Mammary epithelial cell (primary cell): Measurements from ENCODE around the gene SULT1E1.

Source experiments
- EZH2 ChIP-seq: IDR thresholded peaks from 2 replicates; pipeline ENCODE4 v1.6.1; 2012; ENCODE audit warnings: low read length, inconsistent platforms, borderline replicate concordance
- TF ChIP-seq, protein P1 (sequence below), 2 donors: IDR thresholded peaks in 1 of 2; conservative IDR thresholded peaks in 1 of 2; 2 replicates each; pipeline ENCODE4 v1.5.1; 2011 to 2012; ENCODE audit warnings: inconsistent platforms in 2 of 2, low read length in 2 of 2, mild to moderate bottlenecking in 2 of 2, control low read depth in 1 of 2, low read depth in 1 of 2; ENCODE audit not compliant: insufficient read depth in 1 of 2; ENCODE audit errors: extremely low read depth in 1 of 2

DNA sequence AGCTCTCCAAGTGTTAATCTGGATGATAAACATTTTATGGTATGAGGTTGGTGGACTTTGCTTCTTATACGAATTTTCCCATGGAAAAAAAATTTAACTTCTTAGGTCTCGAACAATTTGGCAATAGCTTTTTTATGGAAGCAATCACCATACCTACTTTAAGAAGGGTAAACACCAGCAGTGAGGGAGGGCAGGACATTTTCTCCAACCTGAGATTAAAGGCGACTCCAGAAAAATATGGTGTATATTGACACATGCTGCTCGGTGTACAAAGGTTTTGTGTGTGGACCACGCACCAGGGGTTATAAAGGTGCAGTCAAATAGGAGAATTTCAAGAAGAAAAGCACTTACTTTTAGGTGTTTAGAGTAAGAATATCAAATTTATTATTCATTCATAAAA, 34.2 kb upstream of the SULT1E1 start:
- TF ChIP-seq, protein P1, sequence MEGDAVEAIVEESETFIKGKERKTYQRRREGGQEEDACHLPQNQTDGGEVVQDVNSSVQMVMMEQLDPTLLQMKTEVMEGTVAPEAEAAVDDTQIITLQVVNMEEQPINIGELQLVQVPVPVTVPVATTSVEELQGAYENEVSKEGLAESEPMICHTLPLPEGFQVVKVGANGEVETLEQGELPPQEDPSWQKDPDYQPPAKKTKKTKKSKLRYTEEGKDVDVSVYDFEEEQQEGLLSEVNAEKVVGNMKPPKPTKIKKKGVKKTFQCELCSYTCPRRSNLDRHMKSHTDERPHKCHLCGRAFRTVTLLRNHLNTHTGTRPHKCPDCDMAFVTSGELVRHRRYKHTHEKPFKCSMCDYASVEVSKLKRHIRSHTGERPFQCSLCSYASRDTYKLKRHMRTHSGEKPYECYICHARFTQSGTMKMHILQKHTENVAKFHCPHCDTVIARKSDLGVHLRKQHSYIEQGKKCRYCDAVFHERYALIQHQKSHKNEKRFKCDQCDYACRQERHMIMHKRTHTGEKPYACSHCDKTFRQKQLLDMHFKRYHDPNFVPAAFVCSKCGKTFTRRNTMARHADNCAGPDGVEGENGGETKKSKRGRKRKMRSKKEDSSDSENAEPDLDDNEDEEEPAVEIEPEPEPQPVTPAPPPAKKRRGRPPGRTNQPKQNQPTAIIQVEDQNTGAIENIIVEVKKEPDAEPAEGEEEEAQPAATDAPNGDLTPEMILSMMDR (conservative IDR thresholded peaks at IDR 0.05 in 1 of 2, IDR thresholded peaks at IDR 0.05 in 1 of 2; ENCODE audit: extremely low read depth in 1 of 2, insufficient read depth in 1 of 2, low read depth in 1 of 2, low read length in 2 of 2), result no peak
- no peak for TF ChIP-seq EZH2
